Progenitor cell of endocrine pancreas (in vitro differentiated cells): ENCODE results near the gene SFSWAP. TPM values are rescaled to one million over a fixed set of nuclear protein-coding genes. Genes with fewer than 3 reads are reported as not detected.
"Not testable (repeated sequence)": the region's sequence is repeated elsewhere in the genome, so short reads cannot be mapped to it uniquely, and the experiment has no call there.

Experiments
- DNase-seq: peaks from one replicate; pipeline ENCODE4 v3.0.0; 2021; ENCODE audit warnings: low spot score; ENCODE audit not compliant: unreplicated experiment
- H3K27ac Mint-ChIP-seq: 2 replicates; pipeline ENCODE4 v1.8.0; 2021; ENCODE audit warnings: mild to moderate bottlenecking, moderate library complexity, mixed read lengths
- H3K27me3 Mint-ChIP-seq: 2 replicates; pipeline ENCODE4 v1.8.0; 2021; ENCODE audit warnings: mixed read lengths
- H3K36me3 Mint-ChIP-seq: 2 replicates; pipeline ENCODE4 v1.8.0; 2022; ENCODE audit warnings: mixed read lengths; ENCODE audit not compliant: insufficient read depth
- H3K4me1 Mint-ChIP-seq: 2 replicates; pipeline ENCODE4 v1.8.0; 2021; ENCODE audit warnings: low read depth, mixed read lengths
- H3K4me3 Mint-ChIP-seq: 2 replicates; pipeline ENCODE4 v1.8.0; 2021; ENCODE audit warnings: low read depth, mild to moderate bottlenecking, moderate library complexity, mixed read lengths
- H3K9me3 Mint-ChIP-seq: 2 replicates; pipeline ENCODE4 v1.8.0; 2021; ENCODE audit warnings: low read depth, mixed read lengths
- CTCF ChIP-seq: fragments of 200-600 bp; sonication (generic); IDR thresholded peaks from one replicate; pipeline ENCODE4 v1.5.0; 2021; ENCODE audit warnings: antibody characterized with exemption, mild to moderate bottlenecking; ENCODE audit not compliant: unreplicated experiment
- total RNA-seq: library from RNA; stranded (reverse); gene quantifications from 2 replicates; pipeline ENCODE4 v1.2.1, GENCODE V29; 2021

The SFSWAP gene
- total RNA-seq, 1 donor from 2014 or later, result 62.1 TPM

DNA sequence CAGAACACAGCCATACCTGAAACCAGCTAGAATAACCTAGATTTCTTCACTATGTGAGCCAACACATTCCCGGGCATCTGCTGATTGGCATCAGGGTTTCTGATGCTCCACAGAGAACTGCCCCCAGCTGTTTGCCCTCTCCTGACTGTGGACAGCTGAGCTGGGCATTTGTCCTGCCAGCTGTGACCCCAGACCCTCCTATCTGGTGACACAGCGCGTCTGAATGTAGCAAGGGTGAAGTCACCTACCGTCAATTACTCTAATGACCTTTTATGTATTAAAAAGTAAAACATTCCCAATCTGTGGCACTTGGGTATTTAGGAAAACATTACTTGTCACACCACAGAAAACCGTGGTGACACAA is 29.7 kb upstream of the SFSWAP start:
- TF ChIP-seq CTCF, result no peak
- no peaks in the 10 kb centered on the region for H3K36me3 Mint-ChIP-seq
- peaks cover 30% of the 10 kb centered on the region for H3K27me3 Mint-ChIP-seq
- no peak overlapping the region for H3K27ac Mint-ChIP-seq
- H3K4me1 Mint-ChIP-seq, result peaks cover 1% of the 10 kb centered on the region
- H3K4me3 Mint-ChIP-seq, result no peak overlapping the region
- H3K9me3 Mint-ChIP-seq, result no peaks in the 10 kb centered on the region
- no peak for DNase-seq

DNA sequence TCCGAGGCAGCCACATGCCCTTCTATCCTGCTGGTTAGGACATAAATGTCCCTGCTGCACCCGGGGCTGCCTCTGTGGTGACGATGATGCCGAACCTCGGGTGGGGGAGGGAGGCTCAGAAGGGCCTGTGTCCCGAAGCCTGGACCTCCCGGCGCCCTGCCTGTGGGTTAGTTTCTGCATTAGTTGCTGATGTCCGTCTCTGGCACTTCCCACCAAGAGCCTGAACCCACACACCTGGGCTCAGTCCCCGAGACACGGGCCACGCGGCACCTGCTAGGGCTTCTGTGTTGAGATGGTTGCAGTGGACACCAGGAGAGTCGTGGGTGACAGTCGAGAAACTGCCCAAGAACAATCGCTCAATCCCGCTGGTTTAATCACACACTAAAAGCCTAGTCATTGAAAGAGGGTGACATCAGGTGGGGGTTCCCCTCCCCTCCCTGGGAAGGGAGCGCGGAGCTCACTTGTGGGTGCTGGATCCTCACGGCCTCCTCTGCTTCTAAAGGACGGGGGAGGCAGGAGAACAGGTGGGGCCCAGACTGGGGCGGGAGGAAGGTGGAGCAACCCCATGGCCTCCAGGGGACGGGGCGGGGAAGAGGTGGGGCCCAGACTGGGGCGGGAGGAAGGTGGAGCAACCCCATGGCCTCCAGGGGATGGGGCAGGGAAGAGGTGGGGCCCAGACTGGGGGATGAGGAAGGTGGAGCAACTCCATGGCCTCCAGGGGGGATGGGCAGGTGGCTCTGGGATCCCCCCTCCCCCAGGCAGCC is 29.0 kb upstream of the SFSWAP start:
- not testable (repeated sequence) for H3K36me3 Mint-ChIP-seq, H3K4me3 Mint-ChIP-seq, H3K4me1 Mint-ChIP-seq, H3K9me3 Mint-ChIP-seq, H3K27ac Mint-ChIP-seq
- peak; percentile 55 for DNase-seq
- H3K27me3 Mint-ChIP-seq, result peaks cover 27% of the 10 kb centered on the region

GRCh38 chr12:131682510-131682895 is 28.4 kb upstream of the SFSWAP start:
- DNase-seq, result no peak
- TF ChIP-seq CTCF, result no peak
- no peak overlapping the region for H3K27ac Mint-ChIP-seq
- no peaks in the 10 kb centered on the region for H3K9me3 Mint-ChIP-seq
- H3K4me3 Mint-ChIP-seq, result no peak overlapping the region
- no peaks in the 10 kb centered on the region for H3K36me3 Mint-ChIP-seq
- H3K4me1 Mint-ChIP-seq, result peaks cover 1% of the 10 kb centered on the region
- H3K27me3 Mint-ChIP-seq, result peaks cover 27% of the 10 kb centered on the region

- no peak overlapping the region for H3K27ac Mint-ChIP-seq
- H3K27me3 Mint-ChIP-seq, result peaks cover 27% of the 10 kb centered on the region
- no peaks in the 10 kb centered on the region for H3K36me3 Mint-ChIP-seq
- DNase-seq, result no peak
- no peak overlapping the region for H3K4me3 Mint-ChIP-seq
- H3K4me1 Mint-ChIP-seq, result peaks cover 1% of the 10 kb centered on the region
- H3K9me3 Mint-ChIP-seq, result no peaks in the 10 kb centered on the region
- TF ChIP-seq CTCF, result no peak
Measured at GRCh38 chr12:131683266-131684014, 27.4 kb upstream of the SFSWAP start.

GRCh38 chr12:131684015-131684725 is 26.7 kb upstream of the SFSWAP start:
- H3K9me3 Mint-ChIP-seq, result no peaks in the 10 kb centered on the region
- no peaks in the 10 kb centered on the region for H3K36me3 Mint-ChIP-seq
- peaks cover 25% of the 10 kb centered on the region for H3K27me3 Mint-ChIP-seq
- H3K4me3 Mint-ChIP-seq, result no peak overlapping the region
- H3K27ac Mint-ChIP-seq, result no peak overlapping the region
- DNase-seq, result no peak
- no peak for TF ChIP-seq CTCF
- H3K4me1 Mint-ChIP-seq, result peaks cover 1% of the 10 kb centered on the region
